ENCODE data around the gene SLC22A3. TPM values are rescaled to one million over a fixed set of nuclear protein-coding genes. Genes with fewer than 3 reads are reported as not detected.
A peak's percentile ranks its signal among the peaks of the same experiment; 100 is the strongest.

SLC22A3 gene
- total RNA-seq, 2 donors from 2014 or later, result 0.35 to 0.48 TPM

GRCh38 chr6:160349814-160350350, 1.7 kb downstream of the SLC22A3 start:
- no peaks in the 10 kb centered on the region for H3K27me3 ChIP-seq

GRCh38 chr6:160353950-160354496, 5.8 kb downstream of the SLC22A3 start:
- Histone ChIP-seq H3K36me3 (no peaks in the 10 kb centered on the region), H3K4me1 (peaks cover 0 to 5% of the 10 kb centered on the region in 2 donors), H3K27me3 (no peaks in the 10 kb centered on the region), H3K27ac (no peak overlapping the region), H3K9me3 (no peaks in the 10 kb centered on the region), H3K4me3 (no peak overlapping the region)
- TF ChIP-seq, protein P1, sequence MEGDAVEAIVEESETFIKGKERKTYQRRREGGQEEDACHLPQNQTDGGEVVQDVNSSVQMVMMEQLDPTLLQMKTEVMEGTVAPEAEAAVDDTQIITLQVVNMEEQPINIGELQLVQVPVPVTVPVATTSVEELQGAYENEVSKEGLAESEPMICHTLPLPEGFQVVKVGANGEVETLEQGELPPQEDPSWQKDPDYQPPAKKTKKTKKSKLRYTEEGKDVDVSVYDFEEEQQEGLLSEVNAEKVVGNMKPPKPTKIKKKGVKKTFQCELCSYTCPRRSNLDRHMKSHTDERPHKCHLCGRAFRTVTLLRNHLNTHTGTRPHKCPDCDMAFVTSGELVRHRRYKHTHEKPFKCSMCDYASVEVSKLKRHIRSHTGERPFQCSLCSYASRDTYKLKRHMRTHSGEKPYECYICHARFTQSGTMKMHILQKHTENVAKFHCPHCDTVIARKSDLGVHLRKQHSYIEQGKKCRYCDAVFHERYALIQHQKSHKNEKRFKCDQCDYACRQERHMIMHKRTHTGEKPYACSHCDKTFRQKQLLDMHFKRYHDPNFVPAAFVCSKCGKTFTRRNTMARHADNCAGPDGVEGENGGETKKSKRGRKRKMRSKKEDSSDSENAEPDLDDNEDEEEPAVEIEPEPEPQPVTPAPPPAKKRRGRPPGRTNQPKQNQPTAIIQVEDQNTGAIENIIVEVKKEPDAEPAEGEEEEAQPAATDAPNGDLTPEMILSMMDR (IDR thresholded peaks at IDR 0.05), result no peak
- DNase-seq (ENCODE audit: low spot score), result no peak

More at GRCh38 chr6:160349814-160350350, 1.7 kb downstream of the SLC22A3 start:
- TF ChIP-seq, protein P1 (IDR thresholded peaks at IDR 0.05), result no peak
- DNase-seq (ENCODE audit: low spot score), result no peak
- no peak overlapping the region for H3K27ac ChIP-seq
- H3K36me3 ChIP-seq, result no peaks in the 10 kb centered on the region
- peaks cover 0 to 11% of the 10 kb centered on the region in 2 donors for H3K4me1 ChIP-seq
- H3K9me3 ChIP-seq, result no peaks in the 10 kb centered on the region
- H3K4me3 ChIP-seq, result peak overlapping the region in 1 of 2 donors; percentile 59

DNA sequence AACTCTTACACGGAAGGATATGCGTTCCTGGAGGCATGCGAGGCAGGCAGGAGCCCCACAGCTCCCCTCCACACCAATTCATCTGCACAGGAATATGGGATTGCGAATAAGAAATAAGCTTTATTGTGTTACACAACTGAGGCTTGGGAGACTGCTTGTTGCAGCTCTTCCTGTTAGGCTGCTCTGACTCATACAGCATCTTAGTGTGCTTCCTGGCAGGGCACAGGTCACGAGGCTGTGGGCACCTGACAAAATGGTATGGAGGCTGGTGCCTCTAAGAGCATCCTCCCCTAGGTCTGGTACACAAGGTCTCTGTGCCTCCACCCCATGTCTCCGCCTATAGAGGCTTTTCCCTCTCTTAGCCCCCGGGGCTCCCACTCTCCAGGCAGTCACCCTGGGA, 6.8 kb downstream of the SLC22A3 start:
- no peaks in the 10 kb centered on the region for H3K27me3 ChIP-seq
- no peaks in the 10 kb centered on the region for H3K36me3 ChIP-seq
- no peak overlapping the region for H3K4me3 ChIP-seq
- no peak for DNase-seq (ENCODE audit: low spot score)
- TF ChIP-seq, protein P1 (IDR thresholded peaks at IDR 0.05), result no peak
- no peaks in the 10 kb centered on the region for H3K4me1 ChIP-seq
- H3K9me3 ChIP-seq, result no peaks in the 10 kb centered on the region
- no peak overlapping the region for H3K27ac ChIP-seq

GRCh38 chr6:160356074-160356744, 8.0 kb downstream of the SLC22A3 start:
- Histone ChIP-seq H3K27me3 (no peaks in the 10 kb centered on the region), H3K27ac (no peak overlapping the region), H3K4me1 (no peaks in the 10 kb centered on the region), H3K9me3 (no peaks in the 10 kb centered on the region), H3K4me3 (no peak overlapping the region), H3K36me3 (no peaks in the 10 kb centered on the region)
- no peak for DNase-seq (ENCODE audit: low spot score)
- TF ChIP-seq, protein P1 (IDR thresholded peaks at IDR 0.05), result no peak

GRCh38 chr6:160357088-160357487, 8.9 kb downstream of the SLC22A3 start:
- Histone ChIP-seq H3K27me3 (no peaks in the 10 kb centered on the region), H3K4me3 (no peak overlapping the region), H3K9me3 (no peaks in the 10 kb centered on the region), H3K27ac (no peak overlapping the region), H3K4me1 (no peaks in the 10 kb centered on the region), H3K36me3 (no peaks in the 10 kb centered on the region)
- TF ChIP-seq, protein P1 (IDR thresholded peaks at IDR 0.05), result no peak
- no peak for DNase-seq (ENCODE audit: low spot score)
